WI38 (cell line): ENCODE results near the gene GRXCR2.
A peak's percentile ranks its signal among the peaks of the same experiment; 100 is the strongest.

Experiments used
- H3K4me3 ChIP-seq: 2 replicates; pipeline ENCODE4 v1.5.1; 2011; ENCODE audit warnings: low read depth, mild to moderate bottlenecking, control low read depth, low read length
- TF ChIP-seq, protein P1 (sequence below): IDR thresholded peaks from 2 replicates; pipeline ENCODE4 v1.5.1; 2012; ENCODE audit warnings: low read depth, mild to moderate bottlenecking, control low read depth, low read length

GRXCR2 gene

DNA sequence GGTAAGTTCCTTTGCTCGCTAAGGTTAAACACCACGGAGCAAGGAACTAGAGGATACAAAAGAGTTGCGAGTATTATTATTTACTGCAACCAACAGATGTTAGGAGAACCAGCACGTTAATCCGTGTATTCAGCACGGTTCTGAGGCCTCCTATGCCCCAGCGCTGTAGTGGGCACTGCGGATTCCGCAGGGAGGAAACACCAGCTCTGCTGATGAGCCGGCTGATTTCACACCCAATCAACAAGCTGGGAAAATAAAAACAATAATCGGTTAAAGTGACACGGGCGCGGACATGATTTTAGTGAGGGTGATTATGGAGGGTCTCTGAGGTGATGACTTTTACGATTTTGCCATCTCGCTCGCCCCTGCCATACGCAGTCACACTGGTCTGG, 37.0 kb downstream of the GRXCR2 start:
- TF ChIP-seq, protein P1, sequence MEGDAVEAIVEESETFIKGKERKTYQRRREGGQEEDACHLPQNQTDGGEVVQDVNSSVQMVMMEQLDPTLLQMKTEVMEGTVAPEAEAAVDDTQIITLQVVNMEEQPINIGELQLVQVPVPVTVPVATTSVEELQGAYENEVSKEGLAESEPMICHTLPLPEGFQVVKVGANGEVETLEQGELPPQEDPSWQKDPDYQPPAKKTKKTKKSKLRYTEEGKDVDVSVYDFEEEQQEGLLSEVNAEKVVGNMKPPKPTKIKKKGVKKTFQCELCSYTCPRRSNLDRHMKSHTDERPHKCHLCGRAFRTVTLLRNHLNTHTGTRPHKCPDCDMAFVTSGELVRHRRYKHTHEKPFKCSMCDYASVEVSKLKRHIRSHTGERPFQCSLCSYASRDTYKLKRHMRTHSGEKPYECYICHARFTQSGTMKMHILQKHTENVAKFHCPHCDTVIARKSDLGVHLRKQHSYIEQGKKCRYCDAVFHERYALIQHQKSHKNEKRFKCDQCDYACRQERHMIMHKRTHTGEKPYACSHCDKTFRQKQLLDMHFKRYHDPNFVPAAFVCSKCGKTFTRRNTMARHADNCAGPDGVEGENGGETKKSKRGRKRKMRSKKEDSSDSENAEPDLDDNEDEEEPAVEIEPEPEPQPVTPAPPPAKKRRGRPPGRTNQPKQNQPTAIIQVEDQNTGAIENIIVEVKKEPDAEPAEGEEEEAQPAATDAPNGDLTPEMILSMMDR, result no peak

DNA sequence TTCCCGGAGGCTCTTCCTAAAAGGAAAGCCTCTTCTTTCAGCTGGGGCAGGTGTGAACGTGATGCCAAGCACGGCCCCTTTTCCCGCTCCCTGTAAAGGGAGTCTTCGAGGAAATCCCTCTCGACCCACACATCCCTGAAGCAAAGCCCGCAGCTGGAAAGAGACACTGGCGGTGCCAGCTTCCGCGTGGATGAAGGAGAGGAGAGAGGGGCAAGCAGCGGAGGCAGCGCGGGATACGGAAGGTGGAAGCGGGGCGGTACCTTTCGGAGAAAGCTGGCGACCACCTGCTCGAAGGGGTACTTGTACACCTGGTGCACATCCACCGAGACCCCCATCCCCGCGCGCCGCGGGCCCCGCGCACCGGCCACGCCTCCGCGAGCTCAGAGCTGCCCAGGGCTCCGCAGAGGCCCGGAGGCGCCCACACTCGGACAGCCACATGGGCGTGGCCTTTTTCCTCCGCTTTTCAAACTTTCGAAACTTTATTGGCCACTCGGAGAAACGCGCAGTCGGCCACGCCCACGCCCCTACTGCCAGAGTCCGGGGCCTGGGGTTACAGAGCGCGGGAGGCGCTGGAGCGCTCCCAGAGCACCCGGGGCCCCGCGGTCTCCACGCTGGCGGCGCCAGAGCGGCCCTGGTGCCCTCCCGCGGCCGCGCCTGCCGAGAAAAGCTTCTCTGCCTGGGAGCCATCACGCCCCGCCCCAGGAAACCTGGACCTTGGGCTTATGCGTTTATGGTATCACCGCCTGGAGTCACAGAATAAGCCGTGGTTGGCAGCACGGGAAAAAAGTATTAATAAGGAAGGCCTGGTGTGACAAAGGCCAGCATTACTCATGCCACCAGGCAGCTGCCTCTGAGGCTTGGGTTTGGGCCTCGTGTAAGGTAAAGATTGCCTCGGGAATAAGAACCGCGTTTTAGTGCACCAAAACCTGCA, 37.6 kb downstream of the GRXCR2 start, which contains the start of gene PRELID2:
TSS of gene PRELID2 (minus strand) at position 426 of the 931 bp plus-strand sequence. CDS start at position 335, 91 bp downstream.
- TF ChIP-seq, protein P1, result no peak
- H3K4me3 ChIP-seq, result peak within 1 kb of the TSS; percentile 66

More for the DNA sequence above, 37.0 kb downstream of the GRXCR2 start:
- peak overlapping the region; percentile 66 for H3K4me3 ChIP-seq

DNA sequence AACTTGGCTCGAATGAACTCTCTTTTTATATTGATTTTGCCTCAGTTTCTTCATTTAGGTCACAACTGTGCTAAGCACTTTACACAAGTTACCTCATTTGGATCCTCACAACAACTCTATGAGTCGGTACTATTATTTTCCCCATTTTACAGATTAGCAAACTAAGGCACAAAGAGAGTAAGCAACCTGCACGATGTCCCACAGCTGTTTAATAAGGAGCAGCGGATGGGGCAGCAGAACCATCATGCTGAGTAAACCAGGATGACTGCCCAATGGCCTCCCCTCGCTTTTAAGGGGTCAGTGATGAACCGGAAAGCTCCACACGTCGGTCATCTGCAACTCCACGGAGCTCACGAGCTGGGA, 38.3 kb downstream of the GRXCR2 start:
- TF ChIP-seq, protein P1, result no peak
- peak overlapping the region; percentile 66 for H3K4me3 ChIP-seq

DNA sequence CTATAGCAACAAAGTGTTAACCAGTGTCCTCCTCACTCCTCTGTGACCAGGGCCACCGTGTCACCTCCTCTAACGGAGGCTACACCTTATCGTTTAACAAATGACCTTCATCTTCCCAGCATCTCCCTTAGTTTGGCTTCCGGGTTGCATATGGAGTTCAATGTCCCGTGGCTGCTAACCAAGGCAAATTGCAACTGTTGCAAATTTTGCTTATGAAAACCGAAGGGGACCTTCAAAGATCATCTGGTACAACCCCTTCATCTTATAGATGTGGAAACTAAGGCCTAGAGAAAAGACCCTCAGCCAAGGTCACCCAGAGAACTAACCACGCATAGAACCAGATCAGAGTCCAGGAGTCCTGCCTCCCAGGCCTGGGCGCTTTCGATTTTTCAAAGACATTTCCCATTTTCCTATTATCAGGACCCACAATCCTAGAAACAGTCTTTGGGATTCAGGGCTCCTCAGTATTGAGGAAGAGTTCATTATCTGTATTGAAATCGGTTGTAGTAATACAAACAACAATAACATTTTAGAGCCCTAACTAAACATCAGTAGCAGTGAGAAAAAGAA, 39.1 kb downstream of the GRXCR2 start:
- H3K4me3 ChIP-seq, result no peak overlapping the region; the same call in 1 of the 2 replicates
- TF ChIP-seq, protein P1, result no peak

DNA sequence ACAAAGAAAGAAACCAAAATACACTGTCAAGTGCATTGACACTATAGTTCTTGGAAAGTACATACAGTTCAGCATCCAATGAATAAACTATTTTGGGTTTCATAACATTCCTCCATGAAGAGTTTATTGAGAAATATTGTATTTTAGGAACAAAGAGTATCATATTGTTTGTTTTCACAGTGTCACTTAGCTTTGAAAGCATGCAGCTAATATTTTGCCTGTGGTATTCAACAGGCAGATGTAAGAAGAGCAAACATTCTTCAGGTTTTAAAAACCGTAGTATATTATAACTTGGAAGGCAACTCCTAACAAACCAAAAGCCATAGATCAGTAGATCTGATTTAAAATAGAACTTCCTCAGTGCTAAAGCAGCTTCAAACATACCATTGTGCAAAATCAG, 42.2 kb downstream of the GRXCR2 start:
- H3K4me3 ChIP-seq, result no peak overlapping the region
- TF ChIP-seq, protein P1, result no peak

DNA sequence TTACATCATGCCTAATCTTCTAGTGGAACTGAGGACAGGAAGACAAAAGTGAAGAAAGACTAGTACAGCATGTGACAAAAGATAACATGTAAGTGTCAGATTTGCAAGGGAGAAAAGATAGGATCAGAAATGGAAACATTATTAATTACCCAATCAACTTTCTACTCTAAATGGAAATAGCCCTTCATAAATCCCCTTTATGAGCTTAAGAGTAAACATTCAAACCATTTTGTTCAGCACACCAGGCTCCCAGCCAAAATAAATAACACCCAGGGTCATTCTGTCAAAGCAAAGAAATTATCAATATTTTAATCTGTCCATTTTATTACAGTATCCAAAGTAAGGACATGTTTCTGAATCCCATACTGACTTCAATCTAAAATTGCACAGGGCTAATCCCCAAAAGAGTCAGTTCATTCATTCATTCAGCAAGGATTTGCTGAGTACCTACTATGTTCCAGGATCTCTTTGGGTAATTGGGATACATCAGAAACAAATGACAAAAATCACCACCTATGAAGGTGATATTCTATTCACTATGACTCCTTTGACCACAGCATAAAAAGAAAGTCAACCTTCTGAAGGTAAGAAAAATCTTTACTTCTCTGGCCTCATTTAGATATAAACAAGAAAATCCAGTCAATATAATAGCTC, 43.0 kb downstream of the GRXCR2 start:
- TF ChIP-seq, protein P1, result no peak
- H3K4me3 ChIP-seq, result no peak overlapping the region
